GM21619 (cell line): ENCODE data around the gene CCDC88C.

Experiments used
- ATAC-seq: cut with Tn5 transposase; IDR thresholded peaks from one replicate; pipeline ENCODE4 v1.9.1; 2021; ENCODE audit not compliant: unreplicated experiment

CCDC88C gene

DNA sequence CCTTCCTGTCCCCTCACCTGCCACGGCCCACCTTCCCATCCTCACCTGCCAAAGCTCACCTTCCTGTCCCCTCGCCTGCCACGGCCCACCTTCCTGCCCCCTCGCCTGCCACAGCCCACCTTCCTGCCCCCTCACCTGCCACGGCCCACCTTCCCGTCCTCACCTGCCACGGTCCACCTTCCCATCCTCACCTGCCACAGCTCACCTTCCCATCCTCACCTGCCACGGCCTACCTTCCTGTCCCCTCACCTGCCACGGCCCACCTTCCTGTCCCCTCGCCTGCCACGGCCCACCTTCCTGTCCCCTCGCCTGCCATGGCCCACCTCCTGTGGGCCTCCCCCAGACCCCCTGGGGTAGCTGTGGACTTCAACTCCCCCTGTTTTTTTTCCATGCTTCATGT lies 124.3 kb downstream of the CCDC88C start:
- no peak for ATAC-seq

DNA sequence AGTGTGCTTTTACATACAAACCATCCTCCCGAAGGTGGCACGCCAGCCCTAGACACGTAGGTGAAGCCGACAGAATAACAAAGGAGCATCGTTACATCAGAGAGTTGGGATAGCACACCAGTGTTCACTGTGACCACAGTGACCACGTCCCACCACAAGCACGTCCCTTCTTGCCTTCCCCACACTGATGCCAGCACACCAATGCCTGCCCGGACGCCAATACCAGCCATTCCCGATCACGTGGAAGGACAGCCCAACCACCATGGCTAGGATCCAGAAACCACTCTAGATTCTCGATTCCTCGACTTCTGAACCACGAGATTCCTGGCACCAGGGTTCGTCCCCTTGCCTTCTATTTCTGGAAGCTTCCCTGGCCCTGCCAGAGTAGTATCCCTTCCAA lies 125.1 kb downstream of the CCDC88C start:
- no peak for ATAC-seq

DNA sequence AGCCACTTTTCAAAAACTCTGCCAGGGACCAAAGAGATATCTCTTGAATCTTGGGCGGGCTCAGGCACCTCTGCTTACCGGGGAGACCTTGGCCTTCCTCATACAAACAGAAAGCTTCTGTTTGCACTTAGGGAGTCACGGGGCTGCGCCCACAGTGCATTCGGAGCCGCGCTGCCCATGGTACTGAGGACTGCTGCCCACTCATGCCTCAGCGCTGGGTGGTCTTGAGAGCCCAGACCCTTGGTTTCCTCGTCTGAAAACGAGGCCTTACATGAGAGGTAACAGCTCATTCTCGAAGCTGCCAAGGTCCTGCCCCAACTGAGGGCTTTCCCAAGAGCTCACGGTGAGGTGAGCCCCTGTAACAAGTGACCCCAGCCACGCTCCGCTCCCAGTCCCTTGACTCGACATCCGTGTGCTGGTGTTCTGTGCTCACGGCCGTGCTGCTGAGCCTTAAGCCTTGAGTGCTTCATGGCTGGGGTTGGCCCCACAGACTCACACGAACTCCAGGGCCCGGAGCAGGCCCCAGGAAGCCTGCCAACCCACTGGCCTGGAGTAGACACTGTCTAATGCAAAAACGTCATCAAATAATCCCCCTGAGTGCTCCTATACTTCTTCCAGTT lies 125.7 kb downstream of the CCDC88C start:
- ATAC-seq, result no peak

DNA sequence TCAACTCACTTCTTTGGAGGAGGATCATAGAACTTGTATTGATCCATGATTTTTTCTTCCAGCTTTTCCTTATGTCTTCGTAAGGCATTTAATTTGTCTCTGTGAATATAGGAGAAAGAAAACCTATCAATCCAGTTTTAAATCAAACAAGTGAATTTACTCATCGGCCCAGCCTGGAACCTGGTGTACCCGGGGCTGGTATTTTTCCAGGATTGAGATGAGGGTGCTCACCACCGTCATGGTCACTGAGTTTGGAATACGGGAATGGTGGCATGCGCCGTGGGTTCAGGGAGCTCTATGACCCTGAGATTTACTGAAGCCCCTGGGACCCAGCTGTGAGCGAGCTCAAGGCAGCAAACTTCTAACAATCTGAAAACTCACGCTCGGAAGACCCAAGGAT lies 126.6 kb downstream of the CCDC88C start:
- ATAC-seq, result no peak

DNA sequence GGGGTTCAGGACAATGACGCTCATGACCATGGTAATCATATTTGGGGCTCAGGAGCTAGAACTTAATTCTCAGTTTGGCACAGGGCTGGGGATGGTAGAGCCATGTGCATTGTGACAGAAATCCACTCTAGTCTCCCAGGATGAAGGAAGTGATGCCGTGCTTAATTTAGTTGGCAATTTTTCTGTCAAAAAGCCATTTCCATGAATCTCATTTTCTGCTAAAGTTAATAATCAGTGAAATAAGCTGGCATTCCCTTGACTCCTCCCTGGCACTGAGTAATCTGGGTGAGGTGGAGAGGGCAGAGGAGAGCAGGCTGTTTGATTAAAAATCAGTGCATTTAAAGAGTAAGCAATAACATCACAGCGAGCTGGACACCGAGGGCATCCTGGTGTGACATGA lies 128.2 kb downstream of the CCDC88C start:
- ATAC-seq, result no peak

DNA sequence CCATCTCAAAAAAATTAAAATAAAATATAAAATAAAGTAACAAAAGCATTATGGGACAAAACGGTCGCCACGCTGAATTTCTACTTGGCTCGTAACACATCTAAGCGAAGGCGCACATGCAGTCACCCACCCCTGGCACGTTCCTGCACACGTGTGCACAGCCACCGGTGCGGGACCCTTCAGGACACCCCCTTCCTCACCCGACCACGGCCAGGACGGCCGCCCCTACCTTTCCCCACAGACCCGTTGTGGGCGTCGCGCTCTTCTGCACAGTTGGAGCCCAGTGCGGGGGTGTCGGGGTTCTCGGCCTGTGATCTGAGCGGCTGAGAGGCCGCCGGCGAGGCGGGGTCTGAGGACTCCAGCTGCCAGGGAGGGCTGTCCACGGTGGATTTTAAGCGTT lies 128.7 kb downstream of the CCDC88C start:
- ATAC-seq, result no peak

DNA sequence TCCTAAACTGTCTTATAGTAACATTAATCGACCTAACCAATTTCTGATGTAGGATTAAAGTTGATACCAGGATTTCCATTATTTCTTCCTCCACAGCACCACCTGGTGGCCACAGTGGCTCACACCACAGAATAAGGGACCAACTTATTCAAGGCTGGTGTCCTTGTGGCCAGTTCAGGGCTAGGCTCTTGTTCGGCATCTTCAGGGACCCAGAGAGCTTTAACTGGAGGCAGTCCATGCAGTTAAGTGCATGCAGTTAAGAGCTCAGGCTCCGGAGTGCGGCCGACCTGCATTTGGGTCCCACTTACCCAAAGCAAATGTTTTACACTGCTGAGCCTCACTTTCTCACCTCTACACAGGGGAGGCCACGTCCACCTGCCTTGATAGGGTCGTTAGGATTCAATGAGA lies 131.1 kb downstream of the CCDC88C start:
- ATAC-seq, result no peak

DNA sequence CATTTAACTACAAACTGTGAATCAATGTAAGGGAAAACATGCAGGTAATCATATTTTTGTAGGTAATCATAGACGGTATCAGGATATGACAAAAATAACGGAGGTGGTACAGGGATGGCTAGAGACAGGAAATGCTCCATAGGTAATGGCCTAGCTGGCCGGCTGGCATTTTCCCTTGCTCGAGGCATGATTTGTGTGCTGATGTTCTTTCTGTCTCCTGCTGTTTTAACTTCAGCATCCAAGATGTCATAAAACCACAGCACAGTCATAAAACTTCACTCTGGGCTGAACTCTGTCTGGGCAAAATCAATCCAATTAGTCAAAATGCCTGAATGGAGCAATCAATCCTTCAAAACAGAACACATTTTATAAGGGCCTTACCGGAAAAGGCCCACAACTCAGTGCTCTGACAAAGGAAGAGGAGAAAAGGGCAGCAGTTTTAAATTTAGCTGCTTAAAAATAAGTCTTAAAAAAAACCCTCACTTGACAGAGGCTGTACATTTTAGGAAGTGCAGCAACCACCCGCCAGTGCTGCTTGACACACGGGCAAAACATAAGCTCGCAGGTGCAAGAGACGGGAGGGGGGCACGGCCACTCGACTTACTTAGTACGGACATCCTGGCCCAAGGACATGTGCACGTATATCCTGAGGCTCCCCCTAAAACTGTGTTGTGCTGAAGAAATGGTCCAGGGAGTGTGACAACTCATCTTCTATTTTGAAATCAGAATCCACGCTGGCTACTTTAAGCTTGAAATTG lies 132.7 kb downstream of the CCDC88C start:
- no peak for ATAC-seq

DNA sequence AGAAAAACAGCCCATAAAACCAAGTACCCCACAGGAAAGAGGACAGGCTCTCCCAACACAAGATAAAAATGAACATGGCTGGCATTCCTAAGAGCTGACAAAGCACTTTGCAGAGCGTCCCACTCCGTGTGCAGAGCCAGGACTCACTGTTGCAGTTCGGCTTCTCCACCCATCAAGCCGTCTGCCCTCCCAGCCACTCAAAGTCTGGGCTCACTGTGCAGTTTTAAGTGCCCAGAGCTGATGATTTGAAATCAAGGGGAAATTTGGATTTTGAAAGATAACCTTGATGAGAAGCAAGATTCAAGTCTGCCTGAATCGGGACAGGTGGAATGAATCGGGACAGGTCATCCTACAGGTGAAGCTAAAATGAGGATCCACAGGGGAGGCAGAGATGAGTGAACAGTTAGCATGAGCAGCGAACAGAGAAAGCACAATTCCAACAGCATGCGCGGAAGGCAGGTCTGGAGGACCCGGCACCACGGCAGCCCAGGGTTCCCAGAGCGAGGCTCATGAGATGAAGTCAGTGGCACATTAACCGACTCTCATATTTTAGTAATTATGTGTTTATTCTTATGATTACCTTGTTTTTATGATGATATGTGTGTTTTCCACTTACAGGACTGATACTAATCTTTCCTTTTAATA lies 133.4 kb downstream of the CCDC88C start:
- no peak for ATAC-seq

DNA sequence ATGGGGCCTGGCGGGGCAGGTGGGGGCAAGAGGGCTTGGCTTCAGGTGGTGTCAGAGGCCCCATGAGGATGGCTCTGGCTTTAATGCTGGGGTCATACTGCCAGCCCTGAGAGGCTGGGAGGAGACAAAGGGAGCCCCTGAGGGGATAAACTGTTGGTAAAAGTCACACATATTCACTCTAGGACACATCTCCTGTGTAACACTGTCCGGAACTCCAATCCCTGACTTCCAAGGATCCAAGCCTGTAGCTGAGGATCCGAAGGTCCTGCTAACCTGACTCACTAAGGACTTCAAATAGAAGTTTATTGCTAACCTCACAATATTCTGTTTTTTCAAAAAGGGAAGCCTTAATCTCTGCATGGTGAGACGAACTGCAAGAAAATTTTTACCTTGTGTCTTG lies 134.0 kb downstream of the CCDC88C start:
- ATAC-seq, result no peak

DNA sequence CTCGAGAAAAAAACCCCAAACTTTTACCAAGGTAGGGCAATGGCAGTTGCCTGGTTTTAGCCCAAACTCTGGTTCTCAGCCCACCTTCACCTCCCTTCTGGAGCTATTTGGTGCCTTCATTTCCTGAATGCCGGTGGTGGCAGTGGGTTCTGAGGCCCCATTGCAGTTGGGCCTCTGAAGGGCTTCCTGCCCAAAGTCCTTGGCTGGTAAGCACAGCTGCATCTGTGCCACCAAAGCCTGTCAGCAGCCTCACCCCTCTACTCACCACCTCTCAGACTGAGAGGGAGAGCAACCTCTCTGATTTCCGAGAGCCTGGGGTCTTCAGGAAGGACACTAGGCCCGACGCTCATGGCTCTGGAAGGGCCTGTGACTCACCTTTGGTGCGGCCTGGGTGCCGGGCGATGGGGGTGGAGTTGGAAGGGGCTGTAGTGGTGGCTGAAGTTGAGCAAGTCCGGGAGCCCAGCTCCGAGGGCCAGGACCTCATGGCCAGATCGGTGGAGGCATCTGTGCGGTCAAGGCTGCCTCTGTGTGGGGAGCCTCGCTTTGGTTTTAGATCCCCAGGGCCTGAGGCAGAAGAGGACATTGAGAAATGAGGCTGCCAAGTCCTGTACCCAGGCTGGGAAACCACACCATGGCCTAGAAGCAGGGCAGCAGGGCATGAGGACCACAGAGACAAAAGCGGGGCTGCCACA lies 134.5 kb downstream of the CCDC88C start:
- ATAC-seq, result no peak

DNA sequence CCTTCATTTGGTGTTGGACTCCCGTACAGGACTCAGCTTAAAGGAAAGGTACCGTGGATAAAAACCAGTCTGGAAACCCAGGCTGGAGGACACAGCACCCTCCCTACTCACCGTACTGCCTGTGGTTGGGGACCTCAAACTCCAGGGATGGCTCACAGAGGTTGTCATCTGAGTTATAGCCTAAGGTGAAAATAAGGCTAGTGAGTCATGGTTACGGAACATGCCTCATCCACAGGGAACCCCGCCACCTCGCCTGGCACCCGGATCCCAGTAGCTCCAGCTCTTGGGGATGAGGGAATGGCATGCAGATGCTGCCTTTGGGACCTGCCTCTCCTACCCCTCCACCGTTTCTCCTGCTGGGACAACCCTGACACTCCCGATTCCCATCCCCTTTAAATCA lies 136.3 kb downstream of the CCDC88C start:
- ATAC-seq, result no peak

DNA sequence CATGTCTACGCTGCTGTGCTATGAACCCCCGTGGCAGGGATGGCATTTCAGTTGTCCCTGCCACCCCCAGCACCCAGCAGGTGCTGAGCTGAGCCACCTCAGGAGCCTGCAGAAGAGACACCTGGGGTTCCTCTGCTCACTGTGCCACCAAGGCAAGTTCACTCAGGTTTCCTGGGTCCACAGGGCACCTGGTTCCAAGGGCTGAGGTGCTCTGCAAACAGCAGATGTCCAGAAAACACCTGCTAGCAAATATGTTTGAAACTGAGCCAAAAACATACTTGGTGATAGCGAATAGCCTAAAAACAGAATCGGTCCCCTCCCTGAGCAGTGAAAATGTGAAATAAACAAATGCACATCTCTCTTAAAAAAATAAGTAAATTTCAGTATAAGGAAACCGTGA lies 137.5 kb downstream of the CCDC88C start:
- ATAC-seq, result no peak

DNA sequence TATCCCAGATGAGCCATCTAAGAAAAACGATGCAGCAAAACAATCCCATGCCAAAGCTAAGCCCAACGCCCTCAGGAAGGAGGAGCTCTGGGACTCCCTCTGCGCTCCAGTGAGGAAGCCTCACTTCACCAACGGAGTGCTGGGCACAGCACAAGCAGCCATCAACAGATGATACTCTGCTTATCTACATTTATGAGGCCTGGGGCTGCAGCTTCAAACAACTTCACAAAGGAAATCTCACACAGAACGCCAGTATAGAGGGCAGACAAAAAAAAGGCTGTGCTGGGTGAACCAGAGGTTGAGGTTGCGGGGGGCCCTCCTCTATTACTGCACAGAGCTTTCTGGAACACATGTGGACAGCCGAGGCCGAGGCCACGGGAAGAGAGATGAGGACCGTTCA lies 138.3 kb downstream of the CCDC88C start:
- ATAC-seq, result no peak

DNA sequence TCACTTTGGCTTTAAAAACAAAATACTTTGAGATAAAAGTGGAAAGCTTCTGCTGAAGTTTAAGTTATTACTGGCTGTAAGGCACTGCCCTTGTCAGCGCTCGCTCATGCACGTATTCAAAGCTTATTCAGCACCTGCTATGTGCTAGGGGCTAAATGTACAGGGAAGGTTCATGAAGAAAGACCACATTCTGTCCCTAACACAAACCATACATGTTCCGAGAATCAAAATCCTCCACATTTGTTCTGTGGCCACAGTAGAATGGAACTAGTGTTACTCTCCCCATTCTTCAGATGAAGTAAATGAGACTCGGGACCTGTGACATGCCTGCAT lies 139.3 kb downstream of the CCDC88C start:
- ATAC-seq, result no peak

DNA sequence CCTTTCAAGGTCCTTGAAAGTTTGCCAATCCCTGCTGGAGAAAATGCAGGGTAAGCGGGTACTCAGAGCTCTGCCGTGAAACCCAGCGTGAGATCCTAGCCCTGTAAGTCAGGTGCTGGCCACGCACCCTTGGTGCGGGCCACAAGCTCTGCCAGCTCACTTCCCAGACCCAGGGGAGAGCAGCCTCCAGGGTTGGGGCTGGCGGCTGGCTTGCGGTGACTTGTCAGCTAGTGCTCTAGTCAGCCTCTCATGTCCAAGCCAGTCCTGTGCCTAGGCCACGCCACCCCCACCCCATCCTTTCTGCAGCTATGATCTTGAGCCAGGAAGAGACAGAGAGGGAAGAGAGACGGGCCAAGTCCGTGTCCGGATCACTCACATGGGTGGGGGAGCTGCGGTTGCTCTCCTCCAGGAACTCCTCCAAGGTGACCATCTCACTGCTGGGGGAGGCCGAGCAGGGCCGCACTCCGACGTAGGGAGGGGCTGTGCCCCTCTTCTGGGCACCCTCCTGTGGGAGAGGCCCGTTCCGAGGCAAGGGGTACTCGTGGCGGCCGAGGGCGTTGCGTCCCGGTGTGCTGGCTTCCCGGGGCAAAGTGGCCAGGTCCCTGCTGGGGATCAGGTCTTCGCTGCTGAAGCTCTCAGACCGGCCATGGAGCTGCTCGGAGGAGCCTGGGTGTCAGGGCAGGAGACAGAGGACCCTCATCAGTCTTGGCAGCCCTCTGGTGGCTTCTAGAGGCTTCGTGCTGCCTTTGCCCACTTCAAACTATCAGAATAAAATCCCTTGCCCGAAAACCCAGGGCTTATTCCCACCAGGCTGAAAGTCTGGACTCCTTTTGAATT lies 139.9 kb downstream of the CCDC88C start:
- no peak for ATAC-seq

DNA sequence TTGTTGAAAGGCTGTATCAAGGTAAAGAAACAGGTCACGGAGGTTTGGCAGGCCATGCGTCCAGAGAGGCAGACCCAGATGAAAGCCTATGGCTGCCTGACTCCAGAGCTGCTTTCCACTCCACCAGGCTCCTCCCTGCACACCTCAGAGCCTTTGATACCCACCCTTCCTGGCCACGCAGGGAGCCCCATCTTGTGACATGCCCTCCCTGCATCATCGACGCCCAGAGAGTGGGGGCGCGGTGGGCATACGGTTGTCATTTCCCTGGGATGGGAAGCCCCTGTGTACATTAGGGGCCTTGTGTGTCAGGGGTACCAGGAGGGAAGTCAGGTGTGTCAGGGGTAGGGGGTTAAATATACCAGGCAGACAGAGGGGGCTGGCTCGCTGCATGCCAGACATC lies 142.8 kb downstream of the CCDC88C start:
- ATAC-seq, result no peak

DNA sequence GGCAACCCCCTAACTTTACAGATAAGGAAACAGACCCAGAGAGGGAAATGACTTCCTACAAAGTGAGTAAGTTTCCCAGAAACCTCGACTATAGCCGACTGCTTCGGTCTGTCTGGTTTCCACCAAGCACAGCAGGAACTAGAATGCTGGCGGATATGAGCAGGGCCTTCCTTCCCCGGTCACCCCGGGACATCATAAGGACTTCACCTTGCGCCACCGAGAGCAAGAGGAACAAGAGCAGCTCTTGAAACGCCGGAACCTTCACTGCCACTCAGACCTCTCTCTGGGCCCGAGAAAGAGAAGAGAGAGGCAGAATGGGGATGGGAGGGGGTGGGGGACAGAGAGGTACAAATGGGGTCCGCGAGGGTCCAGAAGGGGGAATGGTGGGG lies 143.7 kb downstream of the CCDC88C start:
- ATAC-seq, result no peak

DNA sequence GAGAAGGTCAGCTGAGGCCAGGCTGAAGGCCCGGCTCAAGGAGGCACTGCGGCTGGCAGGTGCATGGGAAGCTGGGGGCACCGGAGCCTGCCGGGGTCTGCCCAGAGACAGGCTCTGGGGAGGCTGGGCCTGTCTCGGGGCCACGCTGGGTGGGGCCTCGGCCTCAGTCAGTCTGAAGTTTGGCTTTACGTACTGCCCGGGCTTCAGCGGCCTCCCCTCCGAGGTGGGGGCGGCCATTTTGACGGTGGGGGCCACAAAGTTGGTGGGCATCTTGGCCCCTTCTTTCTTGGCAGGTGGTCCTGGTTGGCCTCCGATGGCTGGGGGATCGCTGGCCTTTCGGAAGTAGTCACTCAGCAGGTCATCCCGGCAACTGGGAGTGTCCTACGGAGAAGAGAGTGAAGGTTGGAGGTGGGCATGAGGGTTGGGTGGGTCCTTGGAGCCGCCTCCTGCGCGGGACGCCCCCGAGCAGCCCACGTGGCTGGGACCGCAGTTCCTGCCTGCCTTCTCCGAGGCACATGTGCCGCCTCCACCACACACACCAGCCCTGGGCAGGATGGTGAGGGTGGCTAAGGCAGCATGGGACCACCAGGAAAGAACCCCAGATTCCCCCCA lies 144.2 kb downstream of the CCDC88C start:
- no peak for ATAC-seq

DNA sequence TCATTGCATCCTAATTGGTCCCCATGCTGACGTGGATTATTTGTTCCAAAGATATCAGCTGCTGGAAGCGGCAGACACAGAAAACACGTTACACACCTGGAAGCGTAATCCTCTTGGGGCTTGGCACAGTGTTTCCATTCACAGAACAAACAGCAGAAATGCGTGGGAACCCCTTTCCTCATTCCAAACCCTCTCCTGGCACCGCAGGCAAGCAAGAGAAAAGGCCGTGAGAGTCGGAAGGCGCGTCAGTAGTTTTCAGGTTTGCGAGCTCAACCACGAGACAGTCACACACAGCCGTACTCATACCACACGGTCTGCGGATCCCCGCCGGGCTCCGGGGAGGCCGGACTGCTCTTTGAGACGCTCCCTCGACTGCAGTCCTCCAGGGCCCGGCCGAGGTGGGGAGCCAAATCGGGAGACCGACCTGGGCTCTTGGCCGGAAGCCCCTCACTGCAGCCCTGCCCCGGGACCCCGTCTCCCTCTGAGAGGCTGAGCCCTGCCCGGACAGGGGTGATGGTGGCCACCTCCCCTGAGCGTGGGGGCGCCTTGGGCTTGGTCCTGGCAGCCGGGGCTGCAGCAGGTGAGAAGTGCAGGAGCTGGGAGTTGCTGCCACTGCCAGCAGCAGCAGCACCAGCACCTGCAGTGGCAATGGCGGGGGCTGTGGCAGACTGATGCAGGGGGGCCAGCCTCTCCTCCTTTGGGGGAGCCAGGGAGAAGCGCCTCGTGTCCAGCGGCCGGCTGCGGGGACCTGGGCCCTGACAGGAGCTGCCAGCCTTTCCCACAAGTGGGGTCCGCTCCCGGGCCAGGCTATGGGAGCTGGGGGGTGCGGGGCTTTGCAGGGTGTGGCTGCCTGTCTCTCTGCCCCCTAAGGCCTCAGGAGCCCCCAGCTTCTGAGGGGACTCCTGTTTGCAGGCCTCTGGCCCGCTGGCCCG lies 145.0 kb downstream of the CCDC88C start:
- ATAC-seq, result no peak
